NCI-H1694 treated with DMSO at 0.1 percent for 48 hours (cell line): ENCODE data around the gene MEIOC.
"Not testable (repeated sequence)": the region's sequence is repeated elsewhere in the genome, so short reads cannot be mapped to it uniquely, and the experiment has no call there.

ENCODE experiments used
- DNase-seq: peaks from one replicate; lab custom pipeline; 2025; lab: John Stamatoyannopoulos, UW

The MEIOC gene

DNA sequence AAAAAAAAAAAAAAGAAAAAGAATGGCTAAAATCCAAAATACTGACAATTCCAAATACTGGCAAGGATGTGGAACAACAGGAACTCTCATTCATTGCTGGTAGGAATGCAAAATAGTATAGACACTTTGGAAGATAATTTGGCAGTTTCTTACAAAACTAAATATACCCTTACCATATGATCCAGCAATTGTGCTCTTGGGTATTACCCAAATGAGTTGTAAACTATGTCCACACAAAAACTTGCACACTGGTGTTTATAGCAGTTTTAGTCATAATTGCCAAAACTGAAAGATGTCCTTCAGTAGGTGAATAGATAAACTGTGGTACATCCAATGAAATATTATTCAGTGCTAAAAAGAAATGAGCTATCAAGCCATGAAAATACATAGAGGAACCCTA is 8.5 kb upstream of the MEIOC start:
- DNase-seq = no peak

DNA sequence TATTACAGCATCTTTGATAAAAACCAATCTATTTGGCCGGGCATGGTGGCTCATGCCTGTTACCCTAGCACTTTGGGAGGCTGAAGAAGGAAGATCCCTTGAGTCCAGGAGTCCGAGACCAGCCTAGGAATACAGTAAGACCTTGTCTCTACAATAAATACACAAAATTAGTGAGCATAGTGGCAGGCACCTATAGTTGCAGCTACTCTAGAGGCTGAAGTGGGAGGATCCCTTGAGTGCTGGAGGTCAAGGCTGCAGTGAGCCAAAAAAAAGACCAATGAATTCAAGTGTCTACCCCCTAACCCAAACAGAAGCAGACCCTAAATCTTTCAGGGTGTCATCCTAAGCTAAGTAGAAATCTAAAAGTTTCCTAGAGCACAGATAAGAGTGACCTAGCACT is 7.3 kb upstream of the MEIOC start:
- no peak for DNase-seq

DNA sequence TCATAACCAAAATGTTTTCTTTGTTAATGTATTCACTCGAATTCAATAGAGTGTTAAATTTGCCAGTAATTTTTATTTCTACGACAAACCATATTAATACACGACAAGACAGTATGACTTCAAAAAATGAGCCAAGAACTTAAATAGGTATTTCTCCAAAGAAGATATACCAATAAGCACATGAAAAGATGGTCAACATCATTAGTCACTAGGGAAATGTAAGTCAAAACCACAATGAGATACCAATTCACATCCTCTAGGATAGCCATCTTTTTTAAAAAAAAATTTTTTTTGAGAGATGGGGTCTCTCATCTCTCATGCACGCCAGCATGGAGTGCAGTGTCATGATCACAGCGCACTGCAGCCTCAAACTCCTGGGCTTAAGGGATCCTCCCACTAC is 5.0 kb upstream of the MEIOC start:
- DNase-seq = no peak

DNA sequence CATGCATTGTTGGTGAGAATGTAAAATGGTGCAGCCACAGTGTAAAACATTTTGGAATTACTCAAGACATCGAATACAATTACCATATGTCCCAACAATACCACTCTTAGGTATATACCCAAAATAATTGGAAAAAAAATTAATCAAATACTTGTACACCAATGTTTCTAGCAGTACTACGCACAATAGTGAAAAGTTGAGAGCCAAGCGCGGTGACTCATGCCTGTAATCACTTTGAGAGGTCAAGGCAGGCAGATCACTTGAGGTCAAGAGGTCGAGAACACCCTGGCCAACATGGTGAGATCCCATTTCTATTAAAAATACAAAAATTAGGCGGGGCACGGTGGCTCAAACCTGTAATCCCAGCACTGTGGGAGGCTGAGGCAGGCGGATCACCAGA is 3.5 kb upstream of the MEIOC start:
- no peak for DNase-seq

GRCh38 chr17:44653384-44653783 is 2.9 kb upstream of the MEIOC start:
- DNase-seq = no peak

GRCh38 chr17:44653954-44654353 is 2.3 kb upstream of the MEIOC start:
- no peak for DNase-seq

DNA sequence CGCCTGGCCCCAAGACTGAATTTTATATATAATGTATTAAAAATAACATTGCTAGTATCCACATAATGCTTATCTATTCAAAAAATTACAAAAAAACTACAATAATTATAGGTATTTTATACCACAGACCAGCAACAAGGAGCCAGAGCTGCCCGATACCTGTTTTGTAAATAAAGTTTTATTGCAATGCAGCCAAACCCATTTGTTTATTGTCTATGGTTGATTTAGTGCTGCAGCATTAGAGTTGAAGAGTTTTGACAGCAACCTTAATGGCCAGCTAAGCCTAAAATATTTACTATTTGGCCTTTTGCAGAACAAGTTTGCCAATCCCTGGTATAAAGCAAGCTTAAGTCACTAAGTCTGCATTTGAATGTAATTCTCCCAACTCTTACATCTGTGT is 5.6 kb downstream of the MEIOC start:
- no peak for DNase-seq

DNA sequence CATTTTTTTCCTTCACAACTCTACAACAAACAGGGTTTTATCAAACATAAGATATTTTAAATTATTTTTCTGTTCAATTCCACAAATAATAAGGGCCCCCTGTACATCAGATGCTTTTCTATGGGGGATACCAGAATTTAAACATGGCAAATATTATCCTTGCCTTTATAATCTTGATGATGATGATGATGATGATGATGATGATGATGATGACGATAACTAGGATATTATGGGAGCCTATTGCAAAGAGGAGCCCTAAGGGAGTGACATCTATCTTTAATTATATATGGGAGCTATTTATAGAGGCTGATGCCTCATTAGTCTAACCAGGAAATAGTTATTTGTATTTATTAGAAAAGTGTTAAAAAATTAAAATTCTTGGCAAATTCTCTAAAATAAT is 6.8 kb downstream of the MEIOC start:
- DNase-seq = no peak

DNA sequence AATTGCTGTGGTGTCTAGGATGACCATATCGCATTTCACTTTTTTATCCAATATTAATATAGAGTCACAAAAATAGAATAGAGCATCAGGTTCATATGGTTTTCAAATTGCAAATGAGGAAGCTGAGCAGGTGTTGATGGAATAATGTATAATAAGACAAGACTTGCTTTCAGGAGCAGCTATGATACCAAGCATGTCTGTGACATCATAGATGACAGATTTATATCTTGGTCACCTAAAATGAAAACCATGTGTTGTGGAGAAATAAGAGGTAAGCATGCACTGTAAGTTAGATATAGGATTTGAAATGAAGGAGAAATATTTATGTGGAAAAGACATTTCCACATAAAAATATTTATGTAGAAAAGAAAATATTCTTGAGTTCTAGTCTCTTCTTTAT is 8.6 kb downstream of the MEIOC start:
- DNase-seq = no peak

DNA sequence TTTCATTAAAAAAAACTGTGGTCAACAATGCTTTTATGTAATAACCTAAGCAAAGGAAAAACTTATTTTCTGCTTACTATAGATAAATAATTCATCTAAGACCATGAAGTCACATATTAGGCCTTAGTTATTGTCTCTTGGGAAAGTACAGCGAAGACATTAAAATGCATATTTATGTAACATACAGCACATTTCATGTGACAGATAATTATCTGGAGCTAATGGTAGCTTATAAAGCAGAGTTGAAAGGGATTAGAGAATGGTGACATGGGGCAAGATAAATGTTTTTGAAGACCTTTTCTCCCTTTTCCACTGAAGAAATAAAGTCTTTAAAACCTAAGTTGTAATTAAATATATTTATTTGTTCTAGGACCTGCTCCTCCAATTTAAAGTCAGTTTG is 9.7 kb downstream of the MEIOC start:
- no peak for DNase-seq

DNA sequence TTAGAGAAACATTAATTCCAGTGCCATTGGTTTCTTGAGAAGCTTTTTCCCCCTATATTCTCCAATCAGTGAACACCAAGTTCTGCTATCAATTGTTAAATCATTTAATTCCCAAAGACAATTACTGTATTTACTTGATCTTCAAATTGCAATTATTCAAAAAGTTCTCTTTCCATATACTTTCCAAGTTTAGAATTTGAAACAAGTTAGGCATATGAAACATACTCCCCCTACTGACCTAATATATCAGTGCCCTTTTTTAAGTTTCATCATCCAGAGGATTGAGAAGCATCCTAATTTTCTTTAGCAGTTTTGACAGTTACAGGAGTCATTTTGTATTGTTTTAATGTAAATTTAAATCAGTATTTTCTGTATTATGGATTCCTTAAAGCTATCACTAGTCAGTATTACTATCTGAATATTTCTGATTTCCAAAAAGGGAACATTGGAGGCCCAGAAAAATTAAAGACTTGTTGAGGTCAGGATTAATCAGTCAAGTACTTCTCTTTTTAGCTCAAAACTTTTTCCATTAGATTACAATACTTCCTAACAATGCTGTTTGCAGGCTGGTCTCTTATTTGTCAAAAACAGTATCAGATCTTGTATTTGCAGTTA is 16.3 kb downstream of the MEIOC start:
- peak; percentile 25 for DNase-seq

GRCh38 chr17:44673893-44674292 is 17.6 kb downstream of the MEIOC start:
- DNase-seq = no peak

GRCh38 chr17:44677136-44677535 is 20.9 kb downstream of the MEIOC start:
- no peak for DNase-seq

DNA sequence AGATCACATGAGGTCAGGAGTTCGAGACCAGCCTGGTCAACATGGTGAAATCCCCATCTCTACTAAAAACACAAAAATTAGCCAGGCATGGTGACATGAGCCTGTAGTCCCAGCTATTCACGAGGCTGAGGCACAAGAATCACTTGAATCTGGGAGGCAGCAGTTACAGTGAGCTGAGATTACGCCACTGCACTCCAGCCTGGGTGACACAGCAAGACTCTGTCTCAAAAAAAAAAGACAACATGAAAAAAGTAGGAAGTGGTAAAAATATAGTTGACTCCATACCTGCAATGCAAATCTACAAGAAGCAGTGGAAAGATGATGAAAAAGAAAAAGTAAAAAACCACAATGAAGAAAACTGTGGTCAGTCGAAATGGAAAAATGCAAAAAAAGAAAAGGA is 27.0 kb downstream of the MEIOC start:
- DNase-seq = not testable (repeated sequence)

DNA sequence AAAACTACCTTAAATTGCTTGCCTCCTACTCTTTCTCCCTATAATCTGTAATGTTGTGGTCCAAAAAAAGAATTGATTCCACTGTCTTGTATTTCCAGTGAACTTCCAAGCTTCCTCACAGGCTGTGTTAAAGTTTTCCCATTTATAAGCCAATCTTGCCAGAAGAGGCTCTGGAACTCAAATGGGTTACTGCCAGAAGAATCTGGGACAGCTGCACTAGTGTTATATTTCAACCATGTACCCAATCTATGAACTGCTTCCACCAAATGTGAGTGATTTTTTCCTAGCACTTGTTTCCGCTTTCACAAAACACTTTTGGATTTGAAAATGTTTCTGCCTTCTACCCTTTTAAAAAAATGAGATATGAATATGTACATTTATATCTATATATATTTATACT is 31.5 kb downstream of the MEIOC start:
- DNase-seq = no peak

DNA sequence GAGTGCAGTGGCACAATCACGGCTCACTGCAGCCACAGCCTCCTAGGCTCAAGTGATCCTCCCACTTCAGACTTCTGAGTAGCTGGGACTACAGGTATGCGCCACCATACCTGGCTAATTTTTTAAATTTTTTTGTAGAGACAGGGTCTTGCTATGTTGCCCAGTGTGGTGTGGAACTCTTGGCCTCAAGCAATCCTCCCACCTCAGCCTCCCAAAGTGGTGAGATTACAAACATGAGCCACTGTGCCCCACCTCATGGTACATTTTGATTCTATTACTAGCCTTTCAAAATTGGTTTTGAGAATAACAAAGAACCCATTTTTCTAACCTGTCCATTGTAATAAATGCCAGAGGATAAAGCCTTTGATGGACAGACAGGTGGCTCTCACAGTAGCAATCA is 31.9 kb downstream of the MEIOC start:
- no peak for DNase-seq

- no peak for DNase-seq
These were observed 32.6 kb downstream of the MEIOC start for GRCh38 chr17:44688675-44689476.

GRCh38 chr17:44689477-44690217 is 33.4 kb downstream of the MEIOC start, which contains the start of gene CCDC43:
Gene CCDC43 (minus strand): TSS chr17:44689776. CDS start chr17:44689753, 23 bp downstream.
- peak; percentile 78 for DNase-seq

GRCh38 chr17:44690746-44691306 is 34.6 kb downstream of the MEIOC start:
- DNase-seq = not testable (repeated sequence)

DNA sequence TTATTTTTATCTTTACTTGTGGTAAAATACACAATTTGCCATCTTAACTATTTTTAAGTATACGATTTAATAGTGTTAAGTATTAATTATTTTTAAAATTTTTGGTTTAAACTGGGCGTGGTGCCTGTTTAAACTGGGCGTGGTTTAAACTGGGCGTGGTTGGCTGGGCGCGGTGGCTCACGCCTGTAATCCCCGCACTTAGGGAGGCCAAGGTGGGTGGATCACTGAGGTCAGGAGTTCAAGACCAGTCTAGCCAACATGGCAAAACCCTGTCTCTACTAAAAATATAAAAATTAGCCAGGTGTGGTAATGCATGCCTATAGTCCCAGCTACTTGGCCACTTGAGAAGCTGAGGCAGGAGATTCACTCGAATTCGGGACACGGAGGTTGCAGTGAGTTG is 37.3 kb downstream of the MEIOC start:
- DNase-seq = no peak

DNA sequence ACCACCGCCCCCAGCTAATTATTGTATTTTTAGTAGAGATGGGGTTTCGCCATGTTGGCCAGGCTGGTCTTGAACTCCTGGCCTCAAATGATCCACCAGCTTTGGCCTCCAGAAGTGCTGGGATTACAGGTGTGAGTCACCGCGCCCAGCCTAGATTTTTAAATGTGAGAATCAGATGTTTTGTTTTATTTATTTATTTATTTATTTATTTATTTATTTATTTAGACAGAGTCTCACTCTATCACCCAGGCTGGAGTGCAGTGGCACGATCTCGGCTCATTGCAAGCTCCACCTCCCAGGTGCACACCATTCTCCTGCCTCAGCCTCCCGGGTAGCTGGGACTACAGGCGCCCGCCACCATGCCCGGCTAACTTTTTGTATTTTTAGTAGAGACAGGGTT is 44.0 kb downstream of the MEIOC start:
- DNase-seq = not testable (repeated sequence)

GRCh38 chr17:44707755-44708400 is 51.6 kb downstream of the MEIOC start:
- DNase-seq = no peak
